SJSA1 (cell line): ENCODE results near the gene KRT3. TPM values are rescaled to one million over a fixed set of nuclear protein-coding genes. Genes with fewer than 3 reads are reported as not detected.

ENCODE experiments used
- DNase-seq, 2 experiments: peaks; one replicate each; pipeline ENCODE4 v3.0.0-alpha.2; 2015 to 2020; ENCODE audit warnings: low spot score in 2 of 2, low read depth in 1 of 2
- H3K27ac ChIP-seq: fragments of 250-450 bp; sonication (Bioruptor Pico); 2 replicates; pipeline ENCODE4 v1.5.1; 2020; ENCODE audit warnings: mild to moderate bottlenecking, moderate library complexity
- H3K27me3 ChIP-seq: fragments of 250-450 bp; sonication (Bioruptor Pico); replicated peaks from 2 replicates; pipeline ENCODE4 v1.5.1; 2020; ENCODE audit warnings: mild to moderate bottlenecking, moderate library complexity
- H3K36me3 ChIP-seq: fragments of 250-450 bp; sonication (Bioruptor Pico); 2 replicates; pipeline ENCODE4 v1.5.1; 2020; ENCODE audit warnings: mild to moderate bottlenecking
- H3K4me1 ChIP-seq: fragments of 250-450 bp; sonication (Bioruptor Pico); replicated peaks from 2 replicates; pipeline ENCODE4 v1.6.1; 2021; ENCODE audit warnings: mild to moderate bottlenecking
- H3K4me3 ChIP-seq: fragments of 250-450 bp; sonication (Bioruptor Pico); 2 replicates; pipeline ENCODE4 v1.5.1; 2020; ENCODE audit warnings: mild to moderate bottlenecking
- H3K9me3 ChIP-seq: fragments of 250-450 bp; sonication (Bioruptor Pico); replicated peaks from 2 replicates; pipeline ENCODE4 v1.5.1; 2020; ENCODE audit warnings: mild to moderate bottlenecking
- total RNA-seq: library from RNA; depleted of rRNA; stranded (reverse); fragments of >200 nt; shearing (Covaris generic); gene quantifications from 2 replicates; pipeline ENCODE4 v1.2.3, GENCODE V29; 2014

KRT3 gene
- total RNA-seq, 1 experiment from 2014 or later = 0.08 TPM

DNA sequence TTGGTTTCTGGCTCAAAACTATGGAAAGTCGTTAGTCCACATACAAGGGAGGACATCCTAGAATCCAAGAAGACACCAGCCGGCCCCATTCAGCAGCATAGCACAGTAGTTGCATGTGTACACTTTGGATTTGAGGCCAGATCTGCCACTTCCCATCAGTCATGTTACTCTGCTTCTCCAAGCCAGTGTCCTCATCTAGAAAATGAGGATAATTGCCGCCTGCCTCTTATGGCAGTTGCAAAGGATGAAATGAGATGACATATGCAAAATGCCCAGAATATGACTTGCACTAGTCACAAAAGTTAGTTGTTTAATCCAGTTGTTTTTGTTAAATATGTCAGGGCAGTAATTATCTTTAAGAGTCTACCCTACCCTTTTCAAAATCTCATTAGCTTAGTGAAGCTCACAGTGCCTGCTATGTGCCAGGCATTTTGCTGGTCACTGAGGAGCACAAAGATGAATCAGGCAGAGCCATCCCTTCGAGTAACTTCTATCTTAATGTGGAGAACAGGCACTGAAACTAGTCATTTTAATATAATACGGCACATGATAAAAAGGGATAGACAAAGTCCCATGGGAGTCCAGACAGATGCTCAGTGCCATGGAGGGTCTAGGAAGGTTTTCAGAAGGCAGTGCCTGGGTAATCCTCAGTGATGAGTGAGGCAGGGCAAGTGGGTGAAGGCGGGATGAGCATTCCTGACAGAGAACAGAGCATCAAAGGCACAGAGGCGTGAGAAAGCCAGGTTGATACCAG, 12.2 kb downstream of the KRT3 start:
- Histone ChIP-seq H3K4me3 (no peak overlapping the region), H3K27ac (no peak overlapping the region), H3K9me3 (peaks cover 28% of the 10 kb centered on the region), H3K36me3 (no peaks in the 10 kb centered on the region), H3K27me3 (peaks cover 92% of the 10 kb centered on the region), H3K4me1 (no peaks in the 10 kb centered on the region)
- DNase-seq = peak; percentile 79 to 92

DNA sequence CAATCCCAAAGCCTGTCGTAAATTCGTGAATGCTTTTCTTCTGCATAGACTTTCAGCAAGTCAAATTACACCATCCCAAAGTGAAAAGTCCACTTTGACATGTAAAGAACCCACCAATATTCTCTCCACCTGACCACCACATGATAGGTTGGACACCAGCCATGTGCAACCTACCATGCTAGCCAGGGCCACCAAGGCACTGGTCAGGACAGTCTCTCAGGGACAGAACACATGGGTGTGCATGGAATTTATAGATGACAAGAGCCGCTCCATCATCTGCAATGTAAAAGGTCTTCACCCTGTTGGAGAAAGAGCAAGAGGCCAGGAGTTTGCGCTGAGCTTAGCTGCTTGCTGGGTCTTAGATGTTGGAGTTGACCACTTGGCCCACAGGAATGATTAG, 13.4 kb downstream of the KRT3 start:
- H3K36me3 ChIP-seq = no peaks in the 10 kb centered on the region
- no peaks in the 10 kb centered on the region for H3K4me1 ChIP-seq
- no peak overlapping the region for H3K27ac ChIP-seq
- H3K4me3 ChIP-seq = no peak overlapping the region
- DNase-seq = peak; percentile 78 to 92
- peaks cover 28% of the 10 kb centered on the region for H3K9me3 ChIP-seq
- peaks cover 92% of the 10 kb centered on the region for H3K27me3 ChIP-seq

DNA sequence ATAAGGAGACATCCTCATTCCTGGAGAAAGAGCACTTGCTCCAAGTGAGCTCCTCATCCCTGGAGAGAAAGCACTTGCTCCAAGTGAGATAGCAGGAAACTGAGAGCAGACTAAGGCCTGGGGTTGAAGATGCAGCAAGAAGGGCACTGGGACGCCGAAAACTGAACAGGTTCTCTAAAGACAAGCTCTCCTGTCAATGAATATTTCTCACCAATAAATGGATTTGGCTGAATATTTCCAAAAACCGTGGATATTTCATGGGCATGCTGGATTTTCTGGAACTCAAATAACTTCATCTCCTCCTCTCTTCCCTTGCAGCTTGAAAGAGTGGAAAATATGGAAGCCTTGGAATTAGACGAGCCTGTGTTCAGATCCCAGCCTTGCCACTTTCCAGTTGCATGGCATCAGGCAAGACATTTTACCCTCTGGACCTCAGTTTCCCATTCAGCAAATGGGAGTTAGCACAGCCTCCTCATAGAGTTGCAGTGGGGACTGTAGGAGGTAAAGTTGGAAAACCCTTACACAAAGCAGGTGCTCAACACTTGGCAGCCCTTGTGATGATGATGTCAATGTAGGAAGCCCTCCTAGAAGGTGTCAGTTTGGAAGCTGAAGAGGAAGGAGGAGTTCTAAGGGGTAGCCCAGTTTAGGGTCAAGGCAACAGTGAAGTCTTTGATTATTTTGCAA, 14.4 kb downstream of the KRT3 start:
- no peak overlapping the region for H3K4me3 ChIP-seq
- peaks cover 24% of the 10 kb centered on the region for H3K9me3 ChIP-seq
- no peaks in the 10 kb centered on the region for H3K36me3 ChIP-seq
- DNase-seq = peak; percentile 75 to 90
- H3K27me3 ChIP-seq = peaks cover 92% of the 10 kb centered on the region
- H3K4me1 ChIP-seq = no peaks in the 10 kb centered on the region
- no peak overlapping the region for H3K27ac ChIP-seq

DNA sequence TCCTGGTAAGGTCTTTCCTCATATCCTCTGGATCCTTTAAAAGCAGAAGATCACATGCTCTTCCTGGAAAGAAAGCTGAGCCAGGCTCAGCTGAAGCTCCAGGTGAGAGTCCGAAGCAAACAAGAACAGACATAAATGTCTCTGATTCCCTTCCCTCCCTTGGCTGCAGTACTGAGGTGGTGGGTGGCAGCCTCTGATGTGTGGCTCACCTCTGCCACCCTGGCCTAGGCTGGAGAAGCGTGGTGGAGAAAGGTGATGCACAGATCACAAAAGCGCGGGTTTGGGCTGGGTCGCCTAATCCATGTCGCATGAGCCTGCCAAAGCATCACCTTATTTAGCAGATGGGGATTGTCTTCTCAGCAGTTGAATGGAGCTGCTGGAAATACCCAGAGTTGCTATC, 16.0 kb downstream of the KRT3 start:
- Histone ChIP-seq H3K4me1 (no peaks in the 10 kb centered on the region), H3K36me3 (no peaks in the 10 kb centered on the region), H3K4me3 (no peak overlapping the region), H3K27ac (no peak overlapping the region), H3K9me3 (peaks cover 18% of the 10 kb centered on the region), H3K27me3 (peaks cover 93% of the 10 kb centered on the region)
- DNase-seq = peak; percentile 76 to 86

DNA sequence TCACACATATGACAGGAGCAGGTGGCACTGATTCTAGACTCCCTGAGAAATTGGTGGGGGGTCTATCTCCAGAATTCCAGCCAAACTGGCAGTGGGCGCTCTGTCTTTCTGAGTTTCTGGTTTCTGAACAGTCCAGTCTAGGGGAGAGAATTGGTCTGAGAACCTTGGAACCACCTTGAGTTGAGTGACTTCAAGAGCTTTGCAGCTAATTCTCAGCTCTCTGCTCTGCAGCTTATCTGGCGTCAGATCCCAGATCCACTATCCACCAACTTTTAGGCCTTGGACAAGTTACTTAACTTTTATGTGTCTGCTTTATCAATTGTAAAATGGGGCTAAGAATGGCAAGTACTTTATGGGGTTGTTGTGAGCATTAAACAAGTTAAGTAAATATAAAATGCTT, 17.1 kb downstream of the KRT3 start:
- Histone ChIP-seq H3K27me3 (peaks cover 95% of the 10 kb centered on the region), H3K36me3 (no peaks in the 10 kb centered on the region), H3K4me3 (no peak overlapping the region), H3K9me3 (peaks cover 15% of the 10 kb centered on the region), H3K27ac (no peak overlapping the region), H3K4me1 (no peaks in the 10 kb centered on the region)
- DNase-seq = peak; percentile 78 to 88

DNA sequence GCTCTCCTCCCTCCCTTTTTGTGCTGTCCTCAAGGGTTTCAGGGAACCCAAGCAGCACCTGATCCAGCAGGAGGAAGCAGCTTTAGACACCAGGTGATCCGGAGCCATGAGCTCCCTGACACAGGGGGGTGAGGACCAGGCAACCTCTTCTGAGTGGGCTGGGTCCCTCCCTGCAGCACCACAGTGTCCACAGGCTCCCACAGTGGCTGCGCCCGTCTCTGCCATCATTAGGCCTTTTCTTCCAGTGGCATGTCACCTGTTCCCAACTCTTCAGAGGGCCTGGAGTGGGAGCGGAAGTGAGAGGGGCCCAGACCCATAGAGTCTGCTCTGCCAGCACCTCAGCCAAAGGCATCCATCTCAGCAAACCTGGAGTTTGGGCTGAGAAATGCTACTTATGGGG, 18.4 kb downstream of the KRT3 start:
- no peak for DNase-seq
- H3K9me3 ChIP-seq = peaks cover 12% of the 10 kb centered on the region
- H3K4me3 ChIP-seq = no peak overlapping the region
- H3K27me3 ChIP-seq = peaks cover 100% of the 10 kb centered on the region
- no peaks in the 10 kb centered on the region for H3K36me3 ChIP-seq
- no peak overlapping the region for H3K27ac ChIP-seq
- no peaks in the 10 kb centered on the region for H3K4me1 ChIP-seq

DNA sequence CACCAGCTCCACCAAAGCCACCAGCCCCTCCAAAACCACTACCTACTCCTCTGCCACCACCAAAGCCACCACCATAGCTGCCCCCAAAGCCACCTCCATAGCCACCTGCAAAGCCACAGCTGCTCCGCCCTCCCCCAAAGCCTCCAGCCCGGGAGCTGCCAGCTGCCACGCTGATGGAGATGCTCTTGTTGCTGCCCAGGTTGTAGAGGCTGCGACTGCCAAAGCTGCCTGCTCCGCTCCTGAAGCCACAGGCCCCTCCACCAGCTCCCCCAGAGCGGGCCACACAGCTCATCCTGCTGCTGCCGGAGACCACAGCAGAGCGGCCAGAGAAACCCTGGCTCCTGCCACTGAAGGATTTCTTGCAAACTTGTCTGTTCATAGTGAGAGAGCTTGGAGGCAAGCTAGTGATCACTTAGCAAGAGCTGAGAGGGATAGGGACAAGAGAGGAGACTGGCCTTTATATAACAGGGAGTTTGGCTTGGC, 19.0 kb downstream of the KRT3 start, which contains the start of gene KRT76:
TSS of gene KRT76 (minus strand) at position 433 of the 483 bp plus-strand sequence. CDS start at position 379, 54 bp downstream.
- no peak within 1 kb of the TSS for H3K27ac ChIP-seq
- H3K4me1 ChIP-seq = no peaks in the 10 kb centered on the region
- H3K9me3 ChIP-seq = peaks cover 16% of the 10 kb centered on the region
- peaks cover 100% of the 10 kb centered on the region for H3K27me3 ChIP-seq
- DNase-seq = peak in 1 of 2 experiments; percentile 78
- H3K4me3 ChIP-seq = no peak within 1 kb of the TSS
- H3K36me3 ChIP-seq = no peaks in the 10 kb centered on the region

DNA sequence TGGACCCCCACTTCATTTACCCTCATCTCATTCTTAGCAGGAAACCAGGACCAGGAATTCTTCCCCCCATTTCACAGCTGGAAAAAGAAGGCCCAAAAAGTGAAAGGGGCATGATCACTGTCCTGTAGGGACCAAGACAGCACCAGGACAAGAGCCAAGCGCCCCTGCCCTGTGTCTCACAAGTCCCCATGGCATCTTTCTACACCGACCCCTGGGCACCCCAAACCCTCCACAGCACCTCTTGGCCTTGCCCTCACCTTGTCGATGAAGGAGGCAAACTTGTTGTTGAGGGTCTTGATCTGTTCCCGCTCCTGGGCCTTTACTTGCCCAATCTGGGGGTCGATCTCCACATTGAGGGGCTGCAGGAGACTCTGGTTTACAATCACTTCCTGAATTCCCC, 19.5 kb downstream of the KRT3 start:
- H3K27ac ChIP-seq = no peak overlapping the region
- H3K27me3 ChIP-seq = peaks cover 100% of the 10 kb centered on the region
- no peaks in the 10 kb centered on the region for H3K4me1 ChIP-seq
- peak in 1 of 2 experiments; percentile 80 for DNase-seq
- no peak overlapping the region for H3K4me3 ChIP-seq
- no peaks in the 10 kb centered on the region for H3K36me3 ChIP-seq
- H3K9me3 ChIP-seq = peaks cover 21% of the 10 kb centered on the region

DNA sequence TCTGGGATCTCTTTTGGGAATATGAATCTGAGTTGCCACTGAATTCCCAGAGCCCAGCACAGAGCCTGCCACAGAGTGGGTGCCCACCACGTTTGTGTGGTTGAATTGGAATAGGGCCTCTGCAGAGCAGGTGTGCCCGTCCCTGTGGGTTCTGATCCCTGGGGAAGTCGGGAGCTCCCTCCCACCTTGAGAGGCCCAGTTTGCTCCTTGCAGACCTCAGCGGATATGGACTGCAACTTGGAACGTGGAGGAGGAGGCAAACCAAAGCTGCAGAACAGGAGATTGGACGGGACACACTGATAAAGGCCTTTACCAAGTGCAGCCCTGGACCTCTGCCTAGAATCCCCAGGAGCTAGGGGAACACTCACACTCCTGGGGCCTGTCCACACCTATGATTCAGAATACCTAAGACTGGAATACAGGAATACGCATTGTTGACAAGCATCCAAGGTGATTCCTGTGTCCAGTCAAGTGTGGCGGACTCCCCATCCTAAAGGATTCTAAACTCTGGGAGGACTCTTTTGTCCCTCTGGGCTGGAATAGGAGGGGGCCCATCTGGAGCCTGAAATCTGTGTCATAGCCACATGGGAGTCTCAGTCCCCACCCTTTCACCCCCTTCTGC, 21.2 kb downstream of the KRT3 start:
- DNase-seq = peak in 1 of 2 experiments; percentile 78
- no peak overlapping the region for H3K4me3 ChIP-seq
- peaks cover 100% of the 10 kb centered on the region for H3K27me3 ChIP-seq
- peaks cover 38% of the 10 kb centered on the region for H3K9me3 ChIP-seq
- H3K36me3 ChIP-seq = no peaks in the 10 kb centered on the region
- H3K4me1 ChIP-seq = no peaks in the 10 kb centered on the region
- no peak overlapping the region for H3K27ac ChIP-seq

DNA sequence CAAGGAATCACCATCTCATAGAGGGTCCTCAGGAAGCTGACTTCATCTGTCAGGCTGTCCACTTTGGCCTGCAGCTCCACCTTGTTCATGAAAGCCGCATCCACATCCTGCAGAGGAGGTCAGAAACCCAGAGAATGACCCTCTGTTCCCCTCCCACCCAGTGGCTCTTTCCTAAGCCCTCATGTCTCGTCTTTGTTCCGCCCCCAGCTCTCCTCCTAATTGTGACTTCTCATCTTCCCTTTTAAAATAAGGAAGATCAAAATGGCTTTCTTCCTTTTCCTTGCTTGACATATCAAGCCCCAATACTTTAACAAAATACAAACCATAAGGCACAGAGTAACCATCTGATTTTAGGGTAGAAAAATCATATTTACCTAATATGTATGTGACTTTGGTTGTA, 23.1 kb downstream of the KRT3 start:
- no peak overlapping the region for H3K27ac ChIP-seq
- no peaks in the 10 kb centered on the region for H3K4me1 ChIP-seq
- peaks cover 100% of the 10 kb centered on the region for H3K27me3 ChIP-seq
- no peak overlapping the region for H3K4me3 ChIP-seq
- H3K9me3 ChIP-seq = peaks cover 32% of the 10 kb centered on the region
- DNase-seq = peak; percentile 80 to 87
- H3K36me3 ChIP-seq = no peaks in the 10 kb centered on the region

DNA sequence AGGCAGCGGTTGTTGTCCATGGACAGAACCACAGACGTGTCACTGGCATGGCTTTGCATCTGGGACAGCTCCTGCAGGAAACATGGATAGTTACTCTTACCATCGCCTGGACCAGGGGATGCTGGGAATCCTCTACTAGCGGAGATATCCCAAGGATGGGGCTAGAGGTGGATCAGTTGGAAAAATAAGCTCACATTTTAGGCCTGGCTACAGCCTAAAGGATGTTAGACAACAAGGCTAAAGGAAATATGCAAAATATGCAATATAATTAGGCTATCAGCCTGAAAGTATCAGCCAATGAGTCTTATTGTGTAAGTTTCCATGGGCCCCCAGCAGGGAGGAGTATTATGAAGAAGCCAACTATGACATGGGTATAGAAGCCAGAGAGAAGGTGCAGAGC, 23.7 kb downstream of the KRT3 start:
- no peaks in the 10 kb centered on the region for H3K4me1 ChIP-seq
- H3K9me3 ChIP-seq = peaks cover 32% of the 10 kb centered on the region
- H3K27me3 ChIP-seq = peaks cover 100% of the 10 kb centered on the region
- H3K36me3 ChIP-seq = no peaks in the 10 kb centered on the region
- no peak overlapping the region for H3K27ac ChIP-seq
- no peak overlapping the region for H3K4me3 ChIP-seq
- DNase-seq = peak; percentile 80 to 84

DNA sequence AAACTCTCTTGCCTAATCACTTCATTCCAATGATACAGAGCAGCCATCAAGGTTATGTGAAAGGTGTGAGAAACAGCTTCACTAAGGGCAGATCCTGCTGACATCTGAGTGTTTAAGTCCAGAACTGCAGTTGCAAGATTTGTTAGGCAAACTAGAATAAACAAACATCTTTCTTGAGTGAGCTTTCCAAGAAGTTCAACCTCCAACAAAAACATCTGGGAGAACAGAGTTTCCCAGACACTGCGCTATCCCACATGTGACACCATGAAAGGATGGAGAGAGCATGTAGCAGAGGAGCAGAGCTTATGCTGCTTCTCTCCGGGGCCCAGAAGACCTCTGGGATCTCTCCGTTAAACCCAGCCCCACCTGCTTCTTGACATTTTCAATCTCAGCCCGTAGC, 24.4 kb downstream of the KRT3 start:
- H3K27ac ChIP-seq = no peak overlapping the region
- H3K9me3 ChIP-seq = peaks cover 32% of the 10 kb centered on the region
- H3K4me1 ChIP-seq = no peaks in the 10 kb centered on the region
- peak in 1 of 2 experiments; percentile 85 for DNase-seq
- no peaks in the 10 kb centered on the region for H3K36me3 ChIP-seq
- no peak overlapping the region for H3K4me3 ChIP-seq
- peaks cover 98% of the 10 kb centered on the region for H3K27me3 ChIP-seq

DNA sequence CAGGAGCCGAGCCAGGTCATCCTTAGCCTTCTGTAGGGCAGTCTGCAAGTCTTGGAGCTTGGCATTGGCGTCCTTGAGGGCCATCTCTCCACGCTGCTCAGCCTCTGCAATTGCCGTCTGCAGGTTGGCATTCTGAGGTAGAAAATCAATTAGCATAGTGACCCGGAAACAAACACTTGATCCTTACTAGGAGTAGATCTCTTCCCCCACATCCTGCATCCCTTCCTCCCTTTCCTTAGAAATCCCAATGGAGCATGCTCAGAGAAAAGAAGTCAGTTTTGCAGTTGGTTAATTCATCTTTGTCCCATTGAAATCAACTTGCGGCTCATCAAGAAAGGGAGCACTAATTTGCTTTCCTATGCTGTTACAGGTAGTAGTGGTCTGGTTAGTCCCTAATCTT, 24.8 kb downstream of the KRT3 start:
- Histone ChIP-seq H3K27me3 (peaks cover 98% of the 10 kb centered on the region), H3K9me3 (peaks cover 32% of the 10 kb centered on the region), H3K4me1 (no peaks in the 10 kb centered on the region), H3K36me3 (no peaks in the 10 kb centered on the region), H3K4me3 (no peak overlapping the region), H3K27ac (no peak overlapping the region)
- DNase-seq = peak; percentile 76 to 85

DNA sequence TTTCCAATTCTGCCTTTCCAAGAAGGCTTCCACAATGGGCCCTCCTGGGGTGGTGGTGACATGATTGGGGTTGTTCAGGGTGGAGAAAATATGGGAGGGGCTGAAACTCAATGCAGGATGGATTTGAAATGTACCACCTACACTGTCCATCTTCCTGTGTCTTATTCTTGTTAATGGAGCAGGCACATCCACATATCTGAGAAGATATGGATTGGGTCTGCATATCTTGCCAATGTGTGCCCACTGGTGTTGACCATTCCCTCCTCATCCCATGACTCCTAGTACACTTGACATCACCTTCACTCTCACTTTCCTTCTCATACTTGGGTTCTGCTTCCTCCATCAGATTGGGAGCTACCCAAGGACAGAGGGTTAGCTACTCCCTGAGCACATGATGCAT, 26.0 kb downstream of the KRT3 start:
- no peaks in the 10 kb centered on the region for H3K36me3 ChIP-seq
- peak; percentile 77 to 86 for DNase-seq
- no peak overlapping the region for H3K4me3 ChIP-seq
- no peak overlapping the region for H3K27ac ChIP-seq
- H3K27me3 ChIP-seq = peaks cover 94% of the 10 kb centered on the region
- peaks cover 27% of the 10 kb centered on the region for H3K9me3 ChIP-seq
- no peaks in the 10 kb centered on the region for H3K4me1 ChIP-seq
